ENCODE measurements around the gene SLC16A10.
"Not testable (repeated sequence)": the region's sequence is repeated elsewhere in the genome, so short reads cannot be mapped to it uniquely, and the experiment has no call there.

The SLC16A10 gene

GRCh38 chr6:111189666-111190210 lies 102.4 kb downstream of the SLC16A10 start:
- not testable (repeated sequence) for DNase-seq

GRCh38 chr6:111190637-111191036 lies 103.3 kb downstream of the SLC16A10 start:
- DNase-seq: no peak

- DNase-seq: not testable (repeated sequence)
Measured at GRCh38 chr6:111191136-111191535, 103.8 kb downstream of the SLC16A10 start.

GRCh38 chr6:111192911-111193555 lies 105.7 kb downstream of the SLC16A10 start:
- DNase-seq: no peak

GRCh38 chr6:111195656-111196055 lies 108.4 kb downstream of the SLC16A10 start:
- DNase-seq: no peak

- no peak for DNase-seq
Measured at GRCh38 chr6:111198841-111199240, 111.5 kb downstream of the SLC16A10 start.

- DNase-seq: no peak
Measured at GRCh38 chr6:111199935-111200334, 112.6 kb downstream of the SLC16A10 start.

GRCh38 chr6:111200350-111201243 lies 113.3 kb downstream of the SLC16A10 start:
- no peak for DNase-seq

- no peak for DNase-seq
Measured at GRCh38 chr6:111201244-111201554, 113.9 kb downstream of the SLC16A10 start.

GRCh38 chr6:111201764-111202163 lies 114.5 kb downstream of the SLC16A10 start:
- no peak for DNase-seq

- DNase-seq: not testable (repeated sequence)
Measured at GRCh38 chr6:111203539-111203938, 116.2 kb downstream of the SLC16A10 start.

GRCh38 chr6:111204305-111204704 lies 117.0 kb downstream of the SLC16A10 start:
- DNase-seq: no peak

- DNase-seq: no peak
Measured at GRCh38 chr6:111204881-111205280, 117.6 kb downstream of the SLC16A10 start.

- no peak for DNase-seq
Measured at GRCh38 chr6:111205502-111205901, 118.2 kb downstream of the SLC16A10 start.

GRCh38 chr6:111207141-111207858 lies 120.0 kb downstream of the SLC16A10 start:
- DNase-seq: no peak

GRCh38 chr6:111208933-111209332 lies 121.6 kb downstream of the SLC16A10 start:
- no peak for DNase-seq

GRCh38 chr6:111210194-111210728 lies 123.0 kb downstream of the SLC16A10 start:
- peak; percentile 69 for DNase-seq

GRCh38 chr6:111211411-111212030 lies 124.2 kb downstream of the SLC16A10 start:
- DNase-seq: no peak

GRCh38 chr6:111212625-111213024 lies 125.3 kb downstream of the SLC16A10 start:
- no peak for DNase-seq

- DNase-seq: no peak
Measured at GRCh38 chr6:111215131-111215530, 127.8 kb downstream of the SLC16A10 start.

GRCh38 chr6:111219785-111220184 lies 132.5 kb downstream of the SLC16A10 start:
- no peak for DNase-seq

GRCh38 chr6:111220383-111221031 lies 133.2 kb downstream of the SLC16A10 start:
- DNase-seq: no peak
